Common myeloid progenitor, CD34-positive (primary cell): ENCODE data around the gene HDGF.

Source experiments
- CTCF ChIA-PET: fragments of 350-600 bp; sonication (Branson Sonifier 250); formaldehyde crosslinking; loops from one replicate; lab custom pipeline; 2021; ENCODE audit warnings: antibody characterized with exemption; lab: Charles Lee
- POLR2A ChIA-PET: fragments of 350-600 bp; sonication (Branson Sonifier 250); formaldehyde crosslinking; loops from one replicate; lab custom pipeline; 2021; ENCODE audit warnings: antibody characterized with exemption; lab: Charles Lee
- DNase-seq, 3 donors: peaks; one replicate each; pipeline versions ENCODE4 v3.0.0 to v3.0.0-alpha.2; 2013
- H3K27ac ChIP-seq, 2 experiments: 1 replicate in 1 of 2; 2 replicates in 1 of 2; pipeline ENCODE4 v1.7.0; 2013; ENCODE audit warnings: inconsistent platforms in 2 of 2, low read length in 2 of 2, mild to moderate bottlenecking in 2 of 2, low read depth in 1 of 2, moderate library complexity in 1 of 2; ENCODE audit not compliant: severe bottlenecking in 2 of 2, insufficient read depth in 1 of 2, poor library complexity in 1 of 2
- H3K27me3 ChIP-seq, 5 experiments: replicated peaks in 2 of 5; 1 replicate in 3 of 5; 2 replicates in 2 of 5; pipeline versions ENCODE4 v1.6.1 to v1.7.0; 2013; ENCODE audit warnings: low read length in 4 of 5, mild to moderate bottlenecking in 2 of 5, moderate library complexity in 2 of 5, inconsistent platforms in 1 of 5; ENCODE audit not compliant: insufficient read depth in 5 of 5, control insufficient read depth in 4 of 5
- H3K36me3 ChIP-seq, 4 experiments: 1 replicate in 2 of 4; 2 replicates in 2 of 4; pipeline versions ENCODE4 v1.6.1 to v1.7.0; 2013; ENCODE audit warnings: low read length in 3 of 4, control low read depth in 1 of 4, mild to moderate bottlenecking in 1 of 4; ENCODE audit not compliant: control insufficient read depth in 4 of 4, insufficient read depth in 4 of 4
- H3K4me1 ChIP-seq, 4 experiments: 1 replicate in 3 of 4; 2 replicates in 1 of 4; pipeline versions ENCODE4 v1.6.1 to v1.7.1; 2013; ENCODE audit warnings: low read length in 3 of 4, mild to moderate bottlenecking in 3 of 4, control low read depth in 1 of 4, inconsistent platforms in 1 of 4, moderate library complexity in 1 of 4; ENCODE audit not compliant: control insufficient read depth in 4 of 4, insufficient read depth in 4 of 4; ENCODE audit errors: control extremely low read depth in 1 of 4
- H3K4me3 ChIP-seq, 7 experiments: 1 replicate in 4 of 7; 2 replicates in 3 of 7; pipeline versions ENCODE4 v1.5.1 to v1.7.0; 2013; ENCODE audit warnings: mild to moderate bottlenecking in 7 of 7, low read length in 6 of 7, moderate library complexity in 6 of 7, inconsistent platforms in 2 of 7, low read depth in 2 of 7, control low read depth in 1 of 7; ENCODE audit not compliant: insufficient read depth in 4 of 7, control insufficient read depth in 1 of 7; ENCODE audit errors: extremely low read depth in 1 of 7
- H3K9me3 ChIP-seq, 5 experiments: 1 replicate in 4 of 5; 2 replicates in 1 of 5; pipeline versions ENCODE4 v1.6.1 to v1.7.1; 2013; ENCODE audit warnings: low read length in 4 of 5, mild to moderate bottlenecking in 2 of 5, inconsistent platforms in 1 of 5, low read depth in 1 of 5, moderate library complexity in 1 of 5; ENCODE audit not compliant: control insufficient read depth in 4 of 5, insufficient read depth in 2 of 5; ENCODE audit errors: control extremely low read depth in 1 of 5
- WGBS: methylation state at CpG from one replicate; pipeline ENCODE4 v1.1.5; 2013; ENCODE audit not compliant: insufficient coverage; 5-methylcytosine and 5-hydroxymethylcytosine counted together

Gene HDGF

DNA sequence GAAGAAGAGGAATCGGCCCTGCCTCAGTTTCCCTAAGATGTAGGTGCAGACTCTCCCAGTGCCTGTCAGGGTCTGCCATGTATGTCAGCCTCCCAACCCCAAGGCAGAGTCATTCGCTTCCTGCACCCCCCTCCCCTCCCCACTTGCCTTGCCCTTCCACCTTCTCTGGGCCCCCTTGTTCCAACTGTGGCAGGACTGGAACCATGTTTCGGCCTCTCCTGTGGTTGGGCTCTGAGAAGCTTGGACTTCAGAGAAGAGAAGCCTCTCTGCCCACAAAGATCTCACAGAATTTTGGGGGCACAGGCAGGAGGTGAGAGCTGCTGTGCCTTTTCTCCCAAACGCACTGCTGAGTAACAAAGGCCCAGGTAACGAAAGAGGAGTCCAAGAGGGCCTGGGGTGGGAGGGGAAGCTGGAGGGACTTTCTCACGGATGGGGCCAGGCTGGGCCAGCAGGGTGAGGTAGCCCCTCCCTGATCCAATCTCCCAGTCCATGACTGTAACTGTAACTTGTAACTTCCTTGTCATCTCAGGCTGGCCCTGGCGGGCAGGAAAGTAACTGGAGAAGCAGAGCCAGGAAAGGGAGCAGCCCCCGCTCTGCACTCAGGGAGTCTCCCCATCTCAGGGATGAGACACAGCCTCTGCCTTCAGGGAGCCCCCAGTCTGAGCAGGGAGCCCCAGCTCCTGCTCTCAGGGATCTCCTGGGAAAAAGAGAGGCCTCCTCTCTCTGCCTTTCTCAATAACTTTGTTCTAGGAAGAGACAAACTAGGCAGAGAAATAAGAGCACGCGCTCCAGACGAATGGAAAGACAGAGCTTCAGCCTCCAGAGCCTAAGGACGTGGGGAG is 57.4 kb downstream of the HDGF start:
- Histone ChIP-seq H3K4me1 (peaks cover 0 to 38% (median 29%) of the 10 kb centered on the region in 4 experiments), H3K27ac (peak overlapping the region in 1 of 2 experiments; percentile 46), H3K4me3 (no peak overlapping the region), H3K9me3 (no peaks in the 10 kb centered on the region), H3K36me3 (no peaks in the 10 kb centered on the region), H3K27me3 (peaks cover 0 to 55% (median 29%) of the 10 kb centered on the region in 5 experiments)
- ChIA-PET POLR2A (no interaction called here), CTCF (interaction anchor here (1.0 to 21.6 kb wide), 10 partner anchors 12 to 234 kb away, joined by 3 to 393 read pairs (median 3); partner anchors contain the start of genes ISG20L2, METTL25B, NES and NTRK1)
- DNase-seq = no peak
- 82% methylated on average over 7 of the region's 12 CpGs for WGBS

DNA sequence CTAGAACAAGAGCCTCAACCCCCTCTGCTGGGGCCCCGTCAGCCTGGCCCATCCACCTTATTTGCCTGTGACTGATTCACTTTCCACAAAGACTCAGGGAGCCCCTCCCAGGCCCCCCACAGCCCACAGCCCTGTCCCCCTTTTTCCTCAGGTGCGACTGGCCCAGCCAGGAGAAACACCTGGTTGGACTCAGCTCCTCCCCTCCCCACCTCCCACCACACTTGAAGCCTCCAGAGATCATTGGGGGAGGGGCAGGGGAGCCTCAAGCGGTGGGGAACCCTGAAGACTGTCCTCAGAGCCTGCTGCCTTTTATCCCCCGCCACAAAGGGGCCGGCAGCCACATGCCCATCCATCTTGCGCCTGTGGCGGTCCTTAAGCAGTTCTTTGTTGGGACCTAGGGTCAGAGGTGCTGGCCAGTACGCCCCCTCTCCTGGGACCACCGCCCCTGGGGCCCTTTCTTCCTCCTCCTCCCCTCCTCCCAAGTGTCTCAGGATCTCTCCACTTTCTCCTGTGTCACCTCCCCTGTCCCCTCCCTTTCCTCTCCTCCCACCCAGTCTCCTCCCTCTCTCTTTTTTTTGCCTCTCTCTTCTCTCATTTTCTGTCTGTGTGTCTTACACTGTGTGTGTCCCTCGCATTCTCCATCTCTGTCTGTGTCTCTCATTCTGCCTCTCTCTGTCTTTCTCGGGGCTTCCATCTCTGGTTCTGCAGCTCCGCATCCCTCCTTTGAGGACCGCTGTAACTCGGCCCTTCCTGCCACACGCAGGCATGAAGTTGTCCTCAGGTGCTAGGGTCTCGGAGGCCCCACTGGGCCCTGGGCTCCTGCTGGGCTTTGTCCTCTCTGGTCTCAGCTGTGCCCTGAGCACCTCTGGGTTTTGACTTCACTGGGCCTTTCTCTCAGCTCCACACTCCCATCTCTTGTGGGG is 58.3 kb downstream of the HDGF start:
- Histone ChIP-seq H3K27me3 (peaks cover 0 to 62% (median 29%) of the 10 kb centered on the region in 5 experiments), H3K27ac (peak overlapping the region in 1 of 2 experiments; percentile 46), H3K4me1 (peaks cover 0 to 39% (median 29%) of the 10 kb centered on the region in 4 experiments), H3K9me3 (no peaks in the 10 kb centered on the region), H3K4me3 (no peak overlapping the region), H3K36me3 (no peaks in the 10 kb centered on the region)
- ChIA-PET POLR2A (no interaction called here), CTCF (interaction anchor here (0.5 to 24.9 kb wide), 11 partner anchors 10 to 234 kb away, joined by 3 to 393 read pairs (median 3); partner anchors contain the start of genes CRABP2, ISG20L2, METTL25B and NES)
- 49% methylated on average over 10 of the region's 16 CpGs for WGBS
- peak in 2 of 3 donors; percentile 33 to 39 for DNase-seq

DNA sequence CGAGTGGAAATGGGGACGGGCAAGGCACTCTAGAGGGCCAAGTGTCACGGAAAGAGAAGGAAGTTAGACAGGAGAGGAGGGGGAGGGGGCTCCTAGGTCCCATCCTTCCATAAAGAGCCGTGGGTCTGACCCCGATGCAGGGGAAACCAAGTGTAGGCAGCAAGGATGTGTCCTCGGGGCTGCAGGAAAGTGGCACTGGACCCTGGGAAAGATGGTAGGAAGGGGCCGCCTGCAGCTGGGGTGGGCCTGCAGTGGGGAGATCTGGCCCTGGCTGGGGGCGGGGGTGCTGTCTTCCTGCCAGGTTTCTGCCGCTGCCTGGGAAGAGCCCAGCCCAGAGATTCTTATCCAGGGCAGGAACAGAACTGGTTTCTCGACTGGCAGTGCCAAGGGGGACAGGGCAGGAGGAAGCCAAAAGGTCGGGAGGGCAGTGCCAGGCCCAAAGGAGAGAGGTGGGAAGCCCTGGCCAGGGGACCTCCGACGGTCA is 59.0 kb downstream of the HDGF start:
- WGBS = 2% methylated on average over 10 of the region's 13 CpGs
- ChIA-PET CTCF (interaction anchor here (0.5 to 24.9 kb wide), 9 partner anchors 10 to 277 kb away, joined by 3 to 393 read pairs (median 30); partner anchors contain the start of genes CRABP2, INSRR, ISG20L2 and METTL25B), POLR2A (no interaction called here)
- no peaks in the 10 kb centered on the region for H3K9me3 ChIP-seq
- peak overlapping the region in 1 of 7 experiments; percentile 28 for H3K4me3 ChIP-seq
- peaks cover 0 to 62% (median 29%) of the 10 kb centered on the region in 5 experiments for H3K27me3 ChIP-seq
- H3K4me1 ChIP-seq = peaks cover 0 to 39% (median 29%) of the 10 kb centered on the region in 4 experiments
- no peak overlapping the region for H3K27ac ChIP-seq
- peak in 1 of 3 donors; percentile 20 for DNase-seq
- H3K36me3 ChIP-seq = no peaks in the 10 kb centered on the region
